D341Med (cell line): ENCODE results near the gene WDHD1.
A peak's percentile ranks its signal among the peaks of the same experiment; 100 is the strongest.
"Not testable (repeated sequence)": the region's sequence is repeated elsewhere in the genome, so short reads cannot be mapped to it uniquely, and the experiment has no call there.

Source experiments
- DNase-seq: peaks from one replicate; pipeline ENCODE4 v3.0.0; 2012; ENCODE audit warnings: low spot score

WDHD1 gene

GRCh38 chr14:54906075-54906474 lies 120.8 kb downstream of the WDHD1 start:
- no peak for DNase-seq

DNA sequence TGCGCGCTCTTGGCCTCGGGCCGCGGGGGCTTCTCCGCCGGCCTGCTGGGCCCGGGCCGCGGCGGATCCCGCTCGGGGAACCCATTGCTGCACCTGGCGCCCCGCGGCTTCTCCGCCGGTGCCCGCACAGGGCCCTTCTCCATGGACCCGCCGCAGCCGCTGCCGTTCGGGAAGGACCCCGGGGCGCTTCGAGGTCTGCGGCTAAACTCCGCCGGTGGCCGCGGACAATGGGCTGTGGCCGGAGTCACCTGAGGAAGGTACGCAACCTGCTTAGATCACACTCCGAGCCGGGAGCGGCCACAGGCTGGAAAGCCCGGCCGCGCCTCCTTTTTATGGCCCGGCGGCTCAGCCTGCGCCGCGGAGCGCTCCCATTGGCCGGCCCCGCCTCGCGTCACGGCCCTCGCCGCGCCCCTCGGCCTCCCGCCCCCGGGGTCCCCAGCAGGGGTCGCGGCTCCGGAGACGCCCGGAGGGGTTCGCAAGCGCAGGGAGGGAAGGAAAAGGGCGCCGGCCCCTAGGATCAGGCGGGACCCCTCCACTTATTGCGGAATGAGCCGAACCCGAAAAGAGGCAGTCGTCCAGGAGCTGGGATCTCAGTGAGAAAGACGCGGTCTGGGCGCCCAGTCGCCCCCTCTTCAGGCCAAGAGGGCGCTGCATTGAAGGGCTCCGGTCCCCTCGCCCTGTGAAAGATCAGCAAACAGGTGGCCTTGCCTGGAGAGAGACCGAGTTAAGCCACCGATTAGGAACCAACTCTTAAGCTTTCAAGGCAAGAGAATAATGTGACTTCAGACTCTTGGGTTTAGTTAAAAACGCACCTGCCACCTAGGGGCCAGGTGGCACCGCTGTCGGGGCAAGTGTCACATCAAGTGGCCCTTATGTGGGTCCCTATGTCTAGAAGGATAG lies 124.1 kb downstream of the WDHD1 start, which contains the start of gene GCH1:
GCH1 (minus strand) TSS at position 306 of the 900 bp plus-strand sequence; CDS start at position 143, 163 bp downstream.
- DNase-seq: peak; percentile 93

DNA sequence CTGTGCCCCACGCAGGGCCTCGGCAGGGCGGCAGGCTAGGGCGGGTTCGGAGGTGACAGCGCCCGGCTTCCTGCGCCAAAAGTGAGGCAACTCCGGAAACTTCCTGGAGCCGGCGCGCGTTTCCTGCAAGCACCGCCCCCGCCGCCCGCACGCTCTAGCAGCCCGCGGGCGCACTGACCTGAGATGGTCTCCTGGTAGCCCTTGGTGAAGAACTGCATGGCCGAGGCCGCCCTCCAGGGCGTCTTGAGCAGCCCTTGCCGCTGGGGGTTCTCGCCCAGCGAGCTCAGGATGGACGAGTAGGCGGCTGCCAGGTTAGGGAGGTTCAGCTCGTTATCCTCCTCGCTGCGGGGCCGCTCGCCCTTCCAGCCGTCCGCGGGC lies 124.8 kb downstream of the WDHD1 start:
- DNase-seq: peak; percentile 72

GRCh38 chr14:54901380-54902142 lies 125.3 kb downstream of the WDHD1 start:
- DNase-seq: no peak

GRCh38 chr14:54899573-54899972 lies 127.3 kb downstream of the WDHD1 start:
- DNase-seq: no peak

DNA sequence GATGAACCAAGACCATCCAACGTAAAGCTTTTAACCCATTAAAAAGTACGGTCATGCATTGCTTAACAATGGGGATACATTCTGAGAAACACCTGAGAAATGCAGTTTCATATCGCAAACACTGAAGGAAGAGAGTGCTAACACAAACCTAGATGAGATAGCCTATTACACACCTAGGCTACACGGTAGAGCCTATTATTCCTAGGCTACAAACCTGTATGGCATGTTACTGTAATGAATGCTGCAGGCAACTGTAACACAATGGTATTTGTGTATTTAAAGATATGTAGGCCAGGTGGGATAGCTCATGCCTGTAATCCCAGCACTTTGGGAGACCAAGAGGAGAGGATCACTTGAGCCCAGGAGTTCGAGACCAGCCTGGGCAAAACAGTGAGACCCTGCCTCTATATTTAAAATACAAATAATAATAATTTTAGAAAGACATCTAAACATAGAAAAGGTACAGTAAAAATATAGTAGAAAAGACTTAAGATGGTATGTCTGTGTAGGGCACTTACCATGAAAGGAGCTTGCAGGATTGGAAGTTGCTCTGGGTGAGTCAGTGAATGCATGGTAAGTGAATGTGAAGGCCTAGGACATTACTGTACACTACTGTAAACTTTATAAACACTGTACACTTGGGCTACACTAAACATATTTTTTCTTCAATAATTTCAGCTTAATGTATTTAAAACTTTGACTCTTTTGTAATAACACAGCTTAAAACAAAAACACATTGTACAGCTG lies 128.9 kb downstream of the WDHD1 start:
- not testable (repeated sequence) for DNase-seq

DNA sequence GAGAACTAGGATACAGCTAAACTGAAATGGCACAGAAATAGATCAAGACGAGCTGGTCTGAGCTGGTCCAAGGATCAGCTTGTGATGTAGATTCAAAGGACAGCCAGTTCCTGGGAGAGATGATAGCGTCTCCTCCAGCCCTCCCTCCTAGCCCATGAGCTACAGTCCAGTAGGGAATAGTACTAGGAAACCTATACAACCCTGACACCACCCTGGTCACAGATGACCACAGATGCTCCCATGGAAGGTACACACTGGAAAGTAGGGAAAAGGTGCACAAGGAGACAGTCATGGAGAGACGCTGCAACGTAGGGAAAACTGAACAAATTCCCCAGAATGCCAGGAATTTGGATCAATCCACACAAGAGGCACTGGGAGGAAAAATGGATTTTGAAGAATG lies 131.2 kb downstream of the WDHD1 start:
- DNase-seq: no peak

DNA sequence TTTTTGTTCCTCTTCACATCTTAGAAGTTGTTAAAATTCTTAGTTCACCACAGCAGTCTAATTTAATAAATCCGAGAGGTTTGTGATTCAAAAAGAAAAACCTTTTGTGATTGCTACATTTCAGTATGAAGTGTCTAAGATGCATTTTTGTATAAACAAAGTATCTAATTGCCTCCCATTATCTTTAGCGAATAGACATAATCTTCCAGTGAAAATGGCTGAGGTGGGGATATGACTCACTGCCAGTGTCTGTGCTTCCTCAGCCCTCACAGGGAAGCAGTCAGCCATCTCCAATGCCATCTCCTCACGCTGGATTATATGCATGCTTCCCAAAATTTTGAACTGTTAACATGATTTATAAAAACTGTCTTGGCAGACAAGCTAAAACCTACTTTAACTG lies 131.9 kb downstream of the WDHD1 start:
- no peak for DNase-seq

GRCh38 chr14:54893151-54893760 lies 133.6 kb downstream of the WDHD1 start:
- peak; percentile 57 for DNase-seq

- DNase-seq: no peak
Measured at GRCh38 chr14:54891471-54892245, 135.2 kb downstream of the WDHD1 start.

DNA sequence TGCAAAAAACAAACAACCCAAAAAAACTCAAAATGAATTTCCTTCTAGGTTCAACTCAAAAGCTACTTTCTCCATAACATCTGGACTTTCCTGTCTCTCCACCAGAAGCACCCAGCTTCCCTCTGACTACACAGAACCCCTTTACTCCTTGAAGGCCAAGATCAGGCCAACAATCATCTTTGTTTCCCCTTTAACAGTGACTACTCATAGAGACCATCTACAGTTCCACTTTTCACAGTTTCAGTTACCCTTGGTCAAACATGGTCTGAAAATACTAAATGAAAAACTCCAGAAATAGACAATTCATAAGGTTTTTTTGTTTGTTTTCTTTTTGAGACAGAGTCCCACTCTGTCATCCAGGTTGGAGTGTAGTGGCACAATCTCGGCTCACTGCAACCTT lies 136.1 kb downstream of the WDHD1 start:
- no peak for DNase-seq

DNA sequence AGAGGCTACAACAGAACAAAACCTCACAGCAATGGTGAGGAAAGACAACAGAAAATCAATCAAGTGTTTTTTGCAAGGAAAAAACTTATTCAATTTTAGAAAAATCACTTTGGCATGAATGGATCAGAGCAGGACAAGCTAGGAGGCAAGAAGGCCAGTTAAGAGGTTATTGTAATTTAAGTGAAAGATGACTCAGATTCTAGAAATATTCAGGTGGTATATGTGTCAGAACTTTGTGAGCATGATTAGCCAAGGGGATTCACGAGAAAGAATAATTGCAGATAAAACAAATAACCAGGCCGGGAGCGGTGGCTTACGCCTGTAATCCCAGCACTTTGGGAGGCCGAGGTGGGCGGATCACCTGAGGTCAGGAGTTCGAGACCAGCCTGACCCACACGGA lies 137.0 kb downstream of the WDHD1 start:
- DNase-seq: no peak
